Activated naive CD8-positive, alpha-beta T cell treated with anti-CD3 and anti-CD28 coated beads, Interleukin-2, amount 50 U/mL, for 16 hours (primary cell): ENCODE data around the gene SYK.

Experiments
- DNase-seq: peaks from one replicate; pipeline ENCODE4 v3.0.0-alpha.2; 2020; ENCODE audit warnings: low read depth, low spot score

The SYK gene

DNA sequence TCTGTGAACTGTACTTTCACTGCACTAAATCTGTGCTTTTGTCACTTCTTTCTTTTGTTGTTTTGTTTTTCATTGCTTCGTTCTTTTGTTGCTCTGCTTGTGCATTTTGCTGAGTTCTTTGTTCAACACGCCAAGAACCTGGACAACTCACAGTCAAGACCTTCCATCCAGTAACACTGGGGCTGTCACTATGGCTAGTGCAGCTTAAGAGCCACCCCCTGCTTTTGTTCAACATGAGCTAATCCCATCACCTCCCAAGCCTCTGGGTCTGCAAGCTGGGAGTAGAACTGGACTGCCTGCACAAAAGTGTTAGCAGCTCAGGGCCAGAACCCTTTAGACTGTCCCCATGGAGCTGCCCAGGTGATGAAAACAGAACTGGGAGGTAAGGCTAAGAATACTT is 143.7 kb downstream of the SYK start:
- no peak for DNase-seq

DNA sequence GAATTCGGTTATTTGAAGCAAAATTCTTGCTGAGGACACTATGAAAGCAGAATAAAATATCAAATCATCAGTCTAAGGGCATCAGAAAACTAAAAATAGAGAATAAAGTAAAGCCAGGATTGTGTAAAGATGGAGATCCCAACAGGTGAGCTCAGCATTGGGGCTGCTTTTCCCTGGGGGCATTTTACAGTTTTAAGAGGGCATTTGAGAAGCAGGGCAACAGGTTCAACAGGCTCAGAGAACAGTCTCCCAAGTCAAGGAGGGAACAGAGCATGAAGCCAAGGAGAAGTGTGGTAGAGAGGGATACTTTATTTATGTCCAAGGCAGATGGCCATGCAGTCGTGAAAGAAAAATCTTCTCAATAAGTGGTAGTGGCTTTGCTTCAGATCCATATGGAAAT is 145.4 kb downstream of the SYK start:
- DNase-seq, result no peak
